ENCODE results near the gene IL1RAPL2.

IL1RAPL2 gene

DNA sequence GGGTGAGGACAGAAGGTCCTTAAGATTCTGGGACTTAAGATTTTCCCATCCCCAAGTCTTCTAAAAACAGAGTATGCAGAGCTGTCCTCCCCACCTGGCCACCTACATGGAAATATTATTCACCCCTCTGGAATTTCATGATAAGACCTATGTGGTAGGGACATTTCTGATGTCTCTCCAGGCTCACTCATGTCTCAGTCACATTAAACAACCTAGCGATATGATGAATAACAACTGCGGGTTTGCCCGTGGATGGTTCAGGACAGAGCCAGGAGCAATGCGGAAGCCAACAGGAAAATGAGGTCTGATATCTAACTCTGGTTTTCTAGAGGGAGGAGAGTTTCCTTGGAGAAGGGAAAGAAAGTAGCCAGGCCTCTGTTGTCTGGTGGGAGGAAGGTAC is 607.1 kb downstream of the IL1RAPL2 start:
- H3K4me3 ChIP-seq (ENCODE audit: low read depth in 1 of 2, low read length in 2 of 2), result no peak overlapping the region
- H3K9ac ChIP-seq (ENCODE audit: low read length), result no peak overlapping the region
- H3K36me3 ChIP-seq (ENCODE audit: insufficient read depth, low read length), result no peaks in the 10 kb centered on the region
- H3K27me3 ChIP-seq (ENCODE audit: control insufficient read depth in 1 of 2, insufficient read depth in 2 of 2, low read length in 2 of 2), result no peaks in the 10 kb centered on the region
- no peak overlapping the region for H3K27ac ChIP-seq (ENCODE audit: low read depth, low read length)
- H3K9me3 ChIP-seq (ENCODE audit: low read length), result no peaks in the 10 kb centered on the region
- H3K4me1 ChIP-seq (ENCODE audit: insufficient read depth, low read length), result no peaks in the 10 kb centered on the region

- peaks cover 0 to 10% of the 10 kb centered on the region in 2 donors for H3K27me3 ChIP-seq (ENCODE audit: control insufficient read depth in 1 of 2, insufficient read depth in 2 of 2, low read length in 2 of 2)
- H3K4me3 ChIP-seq (ENCODE audit: low read depth in 1 of 2, low read length in 2 of 2), result no peak overlapping the region
- no peaks in the 10 kb centered on the region for H3K36me3 ChIP-seq (ENCODE audit: insufficient read depth, low read length)
- H3K27ac ChIP-seq (ENCODE audit: low read depth, low read length), result no peak overlapping the region
- no peaks in the 10 kb centered on the region for H3K9me3 ChIP-seq (ENCODE audit: low read length)
- H3K9ac ChIP-seq (ENCODE audit: low read length), result no peak overlapping the region
- no peaks in the 10 kb centered on the region for H3K4me1 ChIP-seq (ENCODE audit: insufficient read depth, low read length)
Observed at GRCh38 chrX:105179644-105180043, 613.6 kb downstream of the IL1RAPL2 start.

GRCh38 chrX:105189093-105189492 is 623.1 kb downstream of the IL1RAPL2 start:
- H3K4me1 ChIP-seq (ENCODE audit: insufficient read depth, low read length), result no peaks in the 10 kb centered on the region

GRCh38 chrX:105190252-105190853 is 624.4 kb downstream of the IL1RAPL2 start:
- Histone ChIP-seq H3K4me3 (ENCODE audit: low read depth in 1 of 2, low read length in 2 of 2) (no peak overlapping the region), H3K4me1 (ENCODE audit: insufficient read depth, low read length) (no peaks in the 10 kb centered on the region), H3K27ac (ENCODE audit: low read depth, low read length) (no peak overlapping the region), H3K9ac (ENCODE audit: low read length) (no peak overlapping the region), H3K27me3 (ENCODE audit: control insufficient read depth in 1 of 2, insufficient read depth in 2 of 2, low read length in 2 of 2) (no peaks in the 10 kb centered on the region), H3K9me3 (ENCODE audit: low read length) (no peaks in the 10 kb centered on the region), H3K36me3 (ENCODE audit: insufficient read depth, low read length) (no peaks in the 10 kb centered on the region)

More at GRCh38 chrX:105189093-105189492, 623.1 kb downstream of the IL1RAPL2 start:
- no peak overlapping the region for H3K9ac ChIP-seq (ENCODE audit: low read length)
- no peak overlapping the region for H3K4me3 ChIP-seq (ENCODE audit: low read depth in 1 of 2, low read length in 2 of 2)
- H3K9me3 ChIP-seq (ENCODE audit: low read length), result no peaks in the 10 kb centered on the region
- no peaks in the 10 kb centered on the region for H3K27me3 ChIP-seq (ENCODE audit: control insufficient read depth in 1 of 2, insufficient read depth in 2 of 2, low read length in 2 of 2)
- no peak overlapping the region for H3K27ac ChIP-seq (ENCODE audit: low read depth, low read length)
- no peaks in the 10 kb centered on the region for H3K36me3 ChIP-seq (ENCODE audit: insufficient read depth, low read length)

- no peaks in the 10 kb centered on the region for H3K4me1 ChIP-seq (ENCODE audit: insufficient read depth, low read length)
- no peaks in the 10 kb centered on the region for H3K9me3 ChIP-seq (ENCODE audit: low read length)
- H3K9ac ChIP-seq (ENCODE audit: low read length), result no peak overlapping the region
- no peaks in the 10 kb centered on the region for H3K36me3 ChIP-seq (ENCODE audit: insufficient read depth, low read length)
- H3K27me3 ChIP-seq (ENCODE audit: control insufficient read depth in 1 of 2, insufficient read depth in 2 of 2, low read length in 2 of 2), result no peaks in the 10 kb centered on the region
- H3K27ac ChIP-seq (ENCODE audit: low read depth, low read length), result no peak overlapping the region
- no peak overlapping the region for H3K4me3 ChIP-seq (ENCODE audit: low read depth in 1 of 2, low read length in 2 of 2)
Observed at GRCh38 chrX:105191878-105192277, 625.9 kb downstream of the IL1RAPL2 start.

DNA sequence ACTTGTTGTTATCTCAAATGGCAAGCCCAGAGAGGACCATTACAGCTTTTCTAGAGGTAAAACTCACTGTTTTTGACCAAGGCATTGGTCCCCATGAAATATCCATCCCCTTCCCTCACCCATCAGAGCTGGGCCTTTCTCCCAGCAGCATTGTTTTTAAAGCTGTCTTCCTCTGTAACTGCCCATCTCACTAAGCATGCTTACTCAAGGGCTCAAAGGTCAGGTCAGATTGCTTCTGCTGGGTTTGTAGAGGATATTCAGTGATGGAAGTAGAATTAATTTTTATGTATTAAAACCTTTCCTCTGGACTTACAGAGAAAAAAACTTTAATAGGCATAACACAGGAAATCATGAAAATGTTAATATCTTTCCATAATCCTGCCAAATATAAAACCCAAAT is 643.4 kb downstream of the IL1RAPL2 start:
- Histone ChIP-seq H3K4me3 (ENCODE audit: low read depth in 1 of 2, low read length in 2 of 2) (no peak overlapping the region), H3K9me3 (ENCODE audit: low read length) (no peaks in the 10 kb centered on the region), H3K27ac (ENCODE audit: low read depth, low read length) (no peak overlapping the region), H3K9ac (ENCODE audit: low read length) (no peak overlapping the region), H3K27me3 (ENCODE audit: control insufficient read depth in 1 of 2, insufficient read depth in 2 of 2, low read length in 2 of 2) (peaks cover 0 to 5% of the 10 kb centered on the region in 2 donors), H3K4me1 (ENCODE audit: insufficient read depth, low read length) (no peaks in the 10 kb centered on the region), H3K36me3 (ENCODE audit: insufficient read depth, low read length) (no peaks in the 10 kb centered on the region)

GRCh38 chrX:105210258-105210657 is 644.3 kb downstream of the IL1RAPL2 start:
- H3K4me3 ChIP-seq (ENCODE audit: low read depth in 1 of 2, low read length in 2 of 2), result no peak overlapping the region
- H3K36me3 ChIP-seq (ENCODE audit: insufficient read depth, low read length), result no peaks in the 10 kb centered on the region
- no peak overlapping the region for H3K27ac ChIP-seq (ENCODE audit: low read depth, low read length)
- H3K27me3 ChIP-seq (ENCODE audit: control insufficient read depth in 1 of 2, insufficient read depth in 2 of 2, low read length in 2 of 2), result peaks cover 0 to 5% of the 10 kb centered on the region in 2 donors
- H3K4me1 ChIP-seq (ENCODE audit: insufficient read depth, low read length), result no peaks in the 10 kb centered on the region
- H3K9me3 ChIP-seq (ENCODE audit: low read length), result no peaks in the 10 kb centered on the region
- H3K9ac ChIP-seq (ENCODE audit: low read length), result no peak overlapping the region

DNA sequence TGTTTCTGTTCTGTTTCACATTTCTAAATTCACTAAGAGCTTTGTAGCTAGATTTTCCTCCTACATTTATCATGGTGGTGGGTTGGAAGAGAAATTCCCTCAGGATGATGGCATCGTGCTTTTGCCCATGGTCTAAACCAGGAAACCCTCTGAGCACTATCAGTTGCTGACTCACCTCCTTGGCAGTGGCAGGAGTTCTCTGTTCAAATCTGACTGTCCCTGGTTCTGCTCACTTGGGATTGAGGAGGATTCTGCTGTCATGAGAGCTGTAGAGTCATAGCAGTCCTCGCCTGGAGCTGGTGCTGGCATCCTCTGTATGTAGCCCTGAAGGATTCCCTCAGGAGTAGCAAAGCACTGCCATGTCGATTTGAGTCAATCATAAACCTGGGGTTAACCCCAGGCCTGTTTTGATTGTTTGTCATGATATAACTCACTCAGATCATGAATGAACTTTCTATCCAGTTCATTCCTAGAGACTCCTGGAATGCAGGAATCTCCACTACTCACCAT is 645.1 kb downstream of the IL1RAPL2 start:
- Histone ChIP-seq H3K36me3 (ENCODE audit: insufficient read depth, low read length) (no peaks in the 10 kb centered on the region), H3K4me3 (ENCODE audit: low read depth in 1 of 2, low read length in 2 of 2) (no peak overlapping the region), H3K4me1 (ENCODE audit: insufficient read depth, low read length) (no peaks in the 10 kb centered on the region), H3K27me3 (ENCODE audit: control insufficient read depth in 1 of 2, insufficient read depth in 2 of 2, low read length in 2 of 2) (peaks cover 0 to 5% of the 10 kb centered on the region in 2 donors), H3K27ac (ENCODE audit: low read depth, low read length) (no peak overlapping the region), H3K9ac (ENCODE audit: low read length) (no peak overlapping the region), H3K9me3 (ENCODE audit: low read length) (no peaks in the 10 kb centered on the region)

DNA sequence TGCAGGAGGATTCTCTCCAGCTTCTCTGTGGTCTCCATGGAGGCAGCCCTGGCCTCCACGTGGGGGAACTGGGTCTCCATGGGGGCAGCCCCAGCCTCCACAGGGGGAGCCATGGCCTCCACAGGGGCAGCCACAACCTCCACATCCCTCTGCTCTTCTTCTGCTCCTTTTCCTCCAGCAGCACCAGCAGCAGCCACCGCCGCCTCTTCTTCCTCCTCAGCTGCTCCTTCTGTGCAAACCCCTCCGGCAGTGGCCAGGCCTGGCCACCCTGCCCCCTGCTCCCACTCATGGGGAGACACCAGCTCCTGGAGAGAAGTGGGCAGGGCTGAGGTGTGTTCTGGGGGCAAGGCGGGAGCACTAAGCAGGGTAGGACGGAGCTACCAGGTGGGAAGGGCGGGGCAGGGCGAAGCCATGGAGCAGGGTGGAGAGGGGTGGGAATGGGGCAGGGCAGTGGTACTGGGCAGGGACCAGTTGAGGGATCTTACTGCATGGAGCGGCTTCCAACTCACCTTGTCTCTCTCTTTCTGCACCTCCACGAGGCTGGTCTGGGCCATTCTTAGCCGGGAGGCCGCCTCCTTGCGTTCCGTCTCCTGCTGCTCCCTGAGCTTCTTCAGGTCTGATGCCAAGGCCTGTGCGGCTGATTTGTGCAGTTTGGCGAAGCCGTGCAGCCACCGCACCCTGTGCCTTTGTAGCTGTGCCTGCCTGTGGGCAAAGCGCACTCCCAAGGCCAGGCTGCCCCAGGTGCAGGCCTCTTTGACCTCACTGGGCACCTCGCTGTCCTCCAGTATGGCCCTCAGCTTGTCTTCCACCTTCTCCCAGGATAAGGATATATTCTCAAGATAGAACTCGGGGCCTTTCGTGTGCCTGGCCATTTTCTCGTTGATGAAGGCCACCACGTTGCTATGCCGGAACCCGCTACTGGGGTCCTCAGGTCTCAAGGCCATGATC is 653.7 kb downstream of the IL1RAPL2 start:
- Histone ChIP-seq H3K4me3 (ENCODE audit: low read depth in 1 of 2, low read length in 2 of 2) (no peak overlapping the region), H3K9me3 (ENCODE audit: low read length) (no peaks in the 10 kb centered on the region), H3K27ac (ENCODE audit: low read depth, low read length) (no peak overlapping the region), H3K4me1 (ENCODE audit: insufficient read depth, low read length) (no peaks in the 10 kb centered on the region), H3K36me3 (ENCODE audit: insufficient read depth, low read length) (no peaks in the 10 kb centered on the region), H3K27me3 (ENCODE audit: control insufficient read depth in 1 of 2, insufficient read depth in 2 of 2, low read length in 2 of 2) (no peaks in the 10 kb centered on the region), H3K9ac (ENCODE audit: low read length) (no peak overlapping the region)

DNA sequence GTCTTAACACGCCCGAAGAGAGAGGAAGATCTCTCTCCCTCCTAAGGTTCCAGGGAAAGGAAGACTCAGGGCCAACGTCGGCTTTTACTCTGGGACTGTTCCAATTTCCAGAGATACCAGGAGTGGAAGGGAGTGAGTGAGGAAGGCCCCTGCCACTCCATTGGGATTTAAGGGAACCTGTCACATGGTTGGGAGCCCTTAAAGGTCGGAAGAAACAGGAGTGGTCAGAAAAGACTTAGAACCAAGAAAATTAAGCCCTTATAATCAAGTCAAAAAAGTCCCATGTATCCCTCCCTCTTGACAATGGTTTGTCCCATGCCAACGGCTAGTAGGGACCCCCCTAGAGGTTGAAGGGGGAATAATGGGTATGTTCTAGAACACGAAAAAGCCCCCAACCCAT is 654.6 kb downstream of the IL1RAPL2 start, which contains the start of gene TEX13A:
Gene TEX13A (minus strand): TSS at position 59 of the 400 bp plus-strand sequence. CDS start 297 bp downstream, outside the sequence.
- H3K9ac ChIP-seq (ENCODE audit: low read length), result no peak within 1 kb of the TSS
- no peaks in the 10 kb centered on the region for H3K4me1 ChIP-seq (ENCODE audit: insufficient read depth, low read length)
- H3K4me3 ChIP-seq (ENCODE audit: low read depth in 1 of 2, low read length in 2 of 2), result no peak within 1 kb of the TSS
- H3K36me3 ChIP-seq (ENCODE audit: insufficient read depth, low read length), result no peaks in the 10 kb centered on the region
- no peak within 1 kb of the TSS for H3K27ac ChIP-seq (ENCODE audit: low read depth, low read length)
- H3K9me3 ChIP-seq (ENCODE audit: low read length), result no peaks in the 10 kb centered on the region
- no peaks in the 10 kb centered on the region for H3K27me3 ChIP-seq (ENCODE audit: control insufficient read depth in 1 of 2, insufficient read depth in 2 of 2, low read length in 2 of 2)

DNA sequence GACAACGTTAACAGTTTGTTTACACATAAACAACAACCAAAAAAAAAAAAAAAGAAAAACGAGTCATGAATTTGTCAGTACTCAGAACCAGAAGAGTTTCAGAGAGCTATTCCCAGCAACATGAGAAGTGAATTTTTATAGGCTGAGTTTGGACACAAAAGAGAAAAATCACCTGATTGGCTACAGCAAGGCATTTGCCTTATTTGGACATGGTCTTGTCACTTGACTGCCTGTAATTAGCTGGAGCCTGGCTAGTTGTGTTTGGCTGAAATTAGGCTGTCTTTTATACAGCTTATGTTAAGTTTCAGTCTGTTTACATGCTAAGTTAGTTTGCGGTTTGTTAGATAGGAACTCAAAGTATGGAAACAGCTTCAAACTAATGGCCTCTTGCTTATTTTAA is 655.4 kb downstream of the IL1RAPL2 start:
- no peak overlapping the region for H3K4me3 ChIP-seq (ENCODE audit: low read depth in 1 of 2, low read length in 2 of 2)
- H3K27me3 ChIP-seq (ENCODE audit: control insufficient read depth in 1 of 2, insufficient read depth in 2 of 2, low read length in 2 of 2), result no peaks in the 10 kb centered on the region
- H3K4me1 ChIP-seq (ENCODE audit: insufficient read depth, low read length), result no peaks in the 10 kb centered on the region
- no peak overlapping the region for H3K27ac ChIP-seq (ENCODE audit: low read depth, low read length)
- H3K9me3 ChIP-seq (ENCODE audit: low read length), result no peaks in the 10 kb centered on the region
- H3K9ac ChIP-seq (ENCODE audit: low read length), result no peak overlapping the region
- no peaks in the 10 kb centered on the region for H3K36me3 ChIP-seq (ENCODE audit: insufficient read depth, low read length)
